GM18511 (cell line): ENCODE data around the gene YPEL1.
"Not testable (repeated sequence)": the region's sequence is repeated elsewhere in the genome, so short reads cannot be mapped to it uniquely, and the experiment has no call there.

ENCODE experiments used
- ATAC-seq: cut with Tn5 transposase; IDR thresholded peaks from one replicate; pipeline ENCODE4 v1.9.1; 2021; ENCODE audit warnings: mild to moderate bottlenecking, moderate library complexity; ENCODE audit not compliant: unreplicated experiment

YPEL1 gene

GRCh38 chr22:21724496-21724895 is 11.1 kb downstream of the YPEL1 start:
- ATAC-seq: not testable (repeated sequence)

GRCh38 chr22:21721195-21721852 is 14.3 kb downstream of the YPEL1 start:
- not testable (repeated sequence) for ATAC-seq

GRCh38 chr22:21720191-21720859 is 15.3 kb downstream of the YPEL1 start:
- not testable (repeated sequence) for ATAC-seq

GRCh38 chr22:21719024-21719423 is 16.6 kb downstream of the YPEL1 start:
- ATAC-seq: no peak

- no peak for ATAC-seq
Observed at GRCh38 chr22:21718499-21718898, 17.1 kb downstream of the YPEL1 start.

GRCh38 chr22:21716395-21717122 is 19.0 kb downstream of the YPEL1 start:
- ATAC-seq: not testable (repeated sequence)

- no peak for ATAC-seq
Observed at GRCh38 chr22:21714786-21715185, 20.8 kb downstream of the YPEL1 start.

- no peak for ATAC-seq
Observed at GRCh38 chr22:21714059-21714770, 21.4 kb downstream of the YPEL1 start.

- ATAC-seq: no peak
Observed at GRCh38 chr22:21713428-21714058, 22.1 kb downstream of the YPEL1 start.

DNA sequence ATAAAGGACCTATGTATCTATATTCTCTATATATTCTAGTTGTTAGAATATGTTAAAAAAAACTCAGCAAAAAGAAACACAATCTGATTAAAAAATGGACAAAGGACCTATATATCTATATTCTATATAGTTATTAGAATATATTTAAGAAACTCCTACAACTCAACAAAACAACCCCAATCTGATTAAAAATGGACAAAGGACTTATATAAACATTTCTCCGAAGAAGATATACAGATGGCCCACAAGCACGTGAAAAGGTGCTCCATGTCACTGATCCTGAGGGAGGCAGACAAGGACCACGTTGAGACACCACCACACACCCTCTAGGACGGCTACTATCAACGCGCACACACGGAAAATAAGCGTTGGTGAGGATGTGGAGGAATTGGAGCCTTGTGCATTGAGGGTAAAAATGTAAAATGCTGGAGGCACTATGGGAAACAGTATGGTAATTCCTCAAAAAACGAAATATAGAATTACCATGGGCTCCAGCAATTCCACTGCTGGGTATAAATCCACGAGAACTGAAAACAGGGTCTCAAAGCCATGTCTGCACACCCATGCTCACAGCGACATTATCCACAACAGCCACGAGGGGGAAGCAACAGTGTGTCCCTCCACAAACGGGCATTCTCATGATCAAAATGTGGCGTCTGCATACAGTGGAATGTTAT is 22.7 kb downstream of the YPEL1 start:
- ATAC-seq: no peak

DNA sequence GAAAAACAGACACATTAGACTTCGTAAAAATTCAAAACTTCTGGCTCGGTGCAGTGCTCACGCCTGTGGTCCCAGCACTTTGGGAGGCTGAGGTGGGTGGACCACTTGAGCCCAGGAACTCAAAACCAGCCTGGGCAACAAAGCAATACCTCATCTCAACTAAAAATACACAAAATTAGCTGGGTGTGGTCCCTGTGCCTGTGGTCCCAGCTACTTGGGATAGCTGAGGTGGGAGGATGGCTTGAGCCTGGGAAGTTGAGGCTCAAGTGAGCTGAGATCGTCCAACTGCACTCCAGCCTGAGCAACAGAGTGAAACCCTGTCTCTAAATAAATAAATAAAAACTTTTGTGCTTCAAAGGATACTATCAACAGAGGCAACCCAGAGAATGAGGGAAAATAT is 23.7 kb downstream of the YPEL1 start:
- no peak for ATAC-seq

GRCh38 chr22:21710156-21710555 is 25.4 kb downstream of the YPEL1 start:
- no peak for ATAC-seq

DNA sequence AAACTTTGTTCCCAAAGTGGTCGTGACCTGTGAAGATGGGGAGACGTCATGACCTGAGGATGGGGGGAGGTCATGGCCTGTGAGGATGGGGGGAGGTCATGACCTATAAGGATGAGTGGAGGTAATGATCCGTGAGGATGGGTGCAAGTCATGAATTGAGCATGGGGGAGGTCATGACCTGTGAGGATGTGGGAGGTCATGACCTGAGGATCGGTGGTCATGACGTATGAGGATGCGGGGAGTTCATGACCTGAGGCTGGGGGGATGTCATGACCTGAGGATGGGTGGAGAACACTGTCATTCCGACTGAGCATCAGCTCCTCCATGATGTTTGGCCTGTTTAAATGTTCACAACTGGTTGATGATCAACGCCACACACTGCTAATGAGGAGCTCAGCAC is 25.9 kb downstream of the YPEL1 start:
- ATAC-seq: no peak

DNA sequence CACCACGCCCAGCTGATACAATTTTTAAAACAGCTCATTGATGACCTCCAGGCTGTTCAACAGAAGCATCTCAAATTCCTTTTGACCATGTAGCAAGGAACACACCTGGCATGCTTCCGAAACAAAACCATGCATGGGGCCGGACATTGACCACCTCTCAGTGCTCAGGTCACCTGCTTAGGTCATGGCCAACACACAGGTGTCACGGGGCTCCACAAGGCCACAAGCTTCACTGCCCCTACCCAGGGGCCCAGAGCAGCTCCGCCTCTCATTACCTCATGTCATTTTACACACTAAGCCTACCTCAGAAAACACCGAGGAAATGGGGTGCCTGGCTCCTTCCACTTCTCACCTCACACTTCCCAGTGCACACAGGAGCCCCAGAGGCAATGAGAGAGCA is 26.6 kb downstream of the YPEL1 start:
- ATAC-seq: no peak

DNA sequence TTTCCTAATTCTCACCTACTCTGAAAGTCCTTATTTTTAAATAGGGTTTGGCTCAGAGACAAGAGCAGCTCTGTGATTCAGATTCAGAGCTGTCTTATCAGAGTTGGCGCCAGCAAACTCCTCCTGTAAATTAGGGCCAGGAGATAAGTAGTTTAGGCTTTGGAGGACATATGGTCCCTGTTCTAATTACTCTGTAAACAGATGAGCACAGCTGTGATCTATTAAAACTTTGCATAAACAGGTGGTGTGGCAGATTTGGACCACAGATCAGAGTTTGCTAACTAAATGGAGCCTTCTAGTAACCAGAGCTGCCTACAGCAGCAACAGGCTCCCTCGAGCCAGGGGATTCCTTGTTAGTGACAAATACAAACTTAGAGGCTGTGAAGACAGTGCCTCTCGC is 27.9 kb downstream of the YPEL1 start:
- no peak for ATAC-seq

- no peak for ATAC-seq
Observed at GRCh38 chr22:21703684-21704316, 31.8 kb downstream of the YPEL1 start.

DNA sequence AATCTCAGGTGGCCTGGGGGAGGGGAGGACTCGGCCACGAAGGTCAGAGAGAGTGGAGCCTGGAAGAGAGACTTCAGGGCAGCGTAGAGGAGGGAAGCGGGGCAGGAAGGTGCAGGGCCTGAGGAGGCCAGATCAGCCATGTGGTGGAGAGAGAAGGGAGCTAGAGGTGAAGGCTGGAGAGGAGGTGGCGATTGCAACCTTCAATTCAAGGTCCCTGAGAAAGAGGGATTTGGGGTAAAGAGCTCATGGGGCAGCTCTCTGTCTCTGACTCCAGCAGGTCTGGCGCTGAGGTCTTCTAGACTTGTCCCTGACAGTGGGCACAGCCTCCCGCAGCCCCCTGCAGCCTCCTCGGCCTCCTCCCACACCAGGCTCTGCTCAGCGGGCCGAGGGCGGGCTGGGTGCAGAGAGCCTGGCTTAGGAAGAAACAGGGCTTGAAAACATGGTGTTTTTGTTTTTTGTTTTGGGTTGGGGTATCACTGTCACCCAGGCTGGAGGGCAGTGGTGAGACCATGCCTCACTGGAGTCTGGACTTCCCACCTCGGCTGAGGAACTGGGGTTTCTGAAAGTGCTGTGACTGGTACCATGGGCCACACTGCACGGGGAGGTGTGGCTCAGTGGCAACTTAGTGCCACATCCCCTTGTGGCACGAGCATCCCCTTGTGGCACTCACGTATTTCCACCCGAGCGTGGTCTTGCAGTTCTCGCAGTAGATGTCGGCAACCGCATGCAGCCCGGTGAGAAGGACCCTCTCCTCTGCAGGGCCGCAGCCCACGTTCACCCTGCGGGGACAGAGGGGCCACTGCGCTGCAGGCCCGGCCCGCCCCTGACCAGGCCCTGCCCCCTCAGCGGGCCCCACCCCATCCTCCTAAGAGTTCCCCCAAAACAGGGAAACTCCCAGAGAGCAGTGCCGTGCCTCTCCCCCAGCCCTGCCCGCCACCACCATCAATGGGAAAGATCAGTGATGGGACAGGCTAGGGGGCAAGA is 32.6 kb downstream of the YPEL1 start:
- no peak for ATAC-seq

- no peak for ATAC-seq
Observed at GRCh38 chr22:21702094-21702493, 33.5 kb downstream of the YPEL1 start.
